ENCODE measurements around the gene ATOH8.

The ATOH8 gene

DNA sequence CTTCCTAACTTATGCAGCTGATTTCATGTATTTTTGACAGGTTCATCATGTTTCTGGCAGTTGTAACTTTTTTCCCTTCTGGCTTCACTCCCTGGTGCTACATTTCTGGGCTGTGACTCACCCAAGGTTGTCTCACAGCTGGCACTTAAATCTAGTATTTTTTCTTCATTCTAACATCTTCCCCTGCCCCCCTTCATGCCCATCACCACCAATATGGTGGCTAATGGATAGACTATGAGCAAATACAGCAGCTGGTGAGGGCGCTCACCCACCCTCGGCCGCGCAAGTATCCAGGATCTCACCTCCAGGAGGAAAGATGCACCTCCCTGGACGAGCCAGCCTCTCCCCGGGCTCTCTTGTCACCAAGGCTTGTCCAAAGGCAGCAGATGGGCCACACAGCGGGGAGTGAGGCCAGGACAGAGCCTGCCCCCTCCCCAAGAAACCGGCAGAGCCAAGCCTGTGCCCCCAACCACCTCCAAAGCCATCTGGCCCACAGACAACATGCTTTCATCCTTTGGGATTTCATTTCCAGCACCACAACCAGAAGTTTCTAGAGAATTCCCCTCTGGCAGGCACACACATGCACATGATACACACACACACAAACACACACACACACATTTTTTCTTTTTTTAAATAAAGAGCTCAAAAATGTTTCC lies 39.1 kb downstream of the ATOH8 start:
- Histone ChIP-seq H3K27me3 (ENCODE audit: insufficient read depth, poor library complexity, severe bottlenecking) (no peaks in the 10 kb centered on the region), H3K27ac (replicated peaks) (no peak overlapping the region), H3K4me3 (replicated peaks; ENCODE audit: insufficient read depth, low read length) (no peak overlapping the region)
- TF ChIP-seq SPI1 (IDR thresholded peaks at IDR 0.05; ENCODE audit: borderline replicate concordance, low read depth): no peak
- TF ChIP-seq, protein P1, sequence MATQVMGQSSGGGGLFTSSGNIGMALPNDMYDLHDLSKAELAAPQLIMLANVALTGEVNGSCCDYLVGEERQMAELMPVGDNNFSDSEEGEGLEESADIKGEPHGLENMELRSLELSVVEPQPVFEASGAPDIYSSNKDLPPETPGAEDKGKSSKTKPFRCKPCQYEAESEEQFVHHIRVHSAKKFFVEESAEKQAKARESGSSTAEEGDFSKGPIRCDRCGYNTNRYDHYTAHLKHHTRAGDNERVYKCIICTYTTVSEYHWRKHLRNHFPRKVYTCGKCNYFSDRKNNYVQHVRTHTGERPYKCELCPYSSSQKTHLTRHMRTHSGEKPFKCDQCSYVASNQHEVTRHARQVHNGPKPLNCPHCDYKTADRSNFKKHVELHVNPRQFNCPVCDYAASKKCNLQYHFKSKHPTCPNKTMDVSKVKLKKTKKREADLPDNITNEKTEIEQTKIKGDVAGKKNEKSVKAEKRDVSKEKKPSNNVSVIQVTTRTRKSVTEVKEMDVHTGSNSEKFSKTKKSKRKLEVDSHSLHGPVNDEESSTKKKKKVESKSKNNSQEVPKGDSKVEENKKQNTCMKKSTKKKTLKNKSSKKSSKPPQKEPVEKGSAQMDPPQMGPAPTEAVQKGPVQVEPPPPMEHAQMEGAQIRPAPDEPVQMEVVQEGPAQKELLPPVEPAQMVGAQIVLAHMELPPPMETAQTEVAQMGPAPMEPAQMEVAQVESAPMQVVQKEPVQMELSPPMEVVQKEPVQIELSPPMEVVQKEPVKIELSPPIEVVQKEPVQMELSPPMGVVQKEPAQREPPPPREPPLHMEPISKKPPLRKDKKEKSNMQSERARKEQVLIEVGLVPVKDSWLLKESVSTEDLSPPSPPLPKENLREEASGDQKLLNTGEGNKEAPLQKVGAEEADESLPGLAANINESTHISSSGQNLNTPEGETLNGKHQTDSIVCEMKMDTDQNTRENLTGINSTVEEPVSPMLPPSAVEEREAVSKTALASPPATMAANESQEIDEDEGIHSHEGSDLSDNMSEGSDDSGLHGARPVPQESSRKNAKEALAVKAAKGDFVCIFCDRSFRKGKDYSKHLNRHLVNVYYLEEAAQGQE (IDR thresholded peaks at IDR 0.05; ENCODE audit: insufficient replicate concordance, low read depth): no peak
- no peak for TF ChIP-seq GABPA (IDR thresholded peaks at IDR 0.05; ENCODE audit: low read depth)
- TF ChIP-seq, protein P2, sequence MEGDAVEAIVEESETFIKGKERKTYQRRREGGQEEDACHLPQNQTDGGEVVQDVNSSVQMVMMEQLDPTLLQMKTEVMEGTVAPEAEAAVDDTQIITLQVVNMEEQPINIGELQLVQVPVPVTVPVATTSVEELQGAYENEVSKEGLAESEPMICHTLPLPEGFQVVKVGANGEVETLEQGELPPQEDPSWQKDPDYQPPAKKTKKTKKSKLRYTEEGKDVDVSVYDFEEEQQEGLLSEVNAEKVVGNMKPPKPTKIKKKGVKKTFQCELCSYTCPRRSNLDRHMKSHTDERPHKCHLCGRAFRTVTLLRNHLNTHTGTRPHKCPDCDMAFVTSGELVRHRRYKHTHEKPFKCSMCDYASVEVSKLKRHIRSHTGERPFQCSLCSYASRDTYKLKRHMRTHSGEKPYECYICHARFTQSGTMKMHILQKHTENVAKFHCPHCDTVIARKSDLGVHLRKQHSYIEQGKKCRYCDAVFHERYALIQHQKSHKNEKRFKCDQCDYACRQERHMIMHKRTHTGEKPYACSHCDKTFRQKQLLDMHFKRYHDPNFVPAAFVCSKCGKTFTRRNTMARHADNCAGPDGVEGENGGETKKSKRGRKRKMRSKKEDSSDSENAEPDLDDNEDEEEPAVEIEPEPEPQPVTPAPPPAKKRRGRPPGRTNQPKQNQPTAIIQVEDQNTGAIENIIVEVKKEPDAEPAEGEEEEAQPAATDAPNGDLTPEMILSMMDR (IDR thresholded peaks at IDR 0.05; ENCODE audit: insufficient read depth, low read length): no peak
- no peak for TF ChIP-seq POLR2AphosphoS5 (IDR thresholded peaks at IDR 0.05; ENCODE audit: low read depth)
- DNase-seq (ENCODE audit: low read depth in 1 of 2, low spot score in 1 of 2): no peak

- H3K27ac ChIP-seq (replicated peaks): no peak overlapping the region
- DNase-seq (ENCODE audit: low read depth in 1 of 2, low spot score in 1 of 2): no peak
Measured at GRCh38 chr2:85793584-85793983, 39.8 kb downstream of the ATOH8 start.

GRCh38 chr2:85794038-85794441 lies 40.2 kb downstream of the ATOH8 start:
- no peak overlapping the region for H3K4me3 ChIP-seq (replicated peaks; ENCODE audit: insufficient read depth, low read length)
- no peaks in the 10 kb centered on the region for H3K27me3 ChIP-seq (ENCODE audit: insufficient read depth, poor library complexity, severe bottlenecking)
- no peak overlapping the region for H3K27ac ChIP-seq (replicated peaks)
- no peak for DNase-seq (ENCODE audit: low read depth in 1 of 2, low spot score in 1 of 2)
- TF ChIP-seq SPI1 (IDR thresholded peaks at IDR 0.05; ENCODE audit: borderline replicate concordance, low read depth): no peak
- no peak for TF ChIP-seq GABPA (IDR thresholded peaks at IDR 0.05; ENCODE audit: low read depth)
- TF ChIP-seq, protein P1 (IDR thresholded peaks at IDR 0.05; ENCODE audit: insufficient replicate concordance, low read depth): no peak
- TF ChIP-seq, protein P2 (IDR thresholded peaks at IDR 0.05; ENCODE audit: insufficient read depth, low read length): no peak
- no peak for TF ChIP-seq POLR2AphosphoS5 (IDR thresholded peaks at IDR 0.05; ENCODE audit: low read depth)

More at GRCh38 chr2:85793584-85793983, 39.8 kb downstream of the ATOH8 start:
- no peaks in the 10 kb centered on the region for H3K27me3 ChIP-seq (ENCODE audit: insufficient read depth, poor library complexity, severe bottlenecking)
- no peak overlapping the region for H3K4me3 ChIP-seq (replicated peaks; ENCODE audit: insufficient read depth, low read length)
- TF ChIP-seq, protein P2 (IDR thresholded peaks at IDR 0.05; ENCODE audit: insufficient read depth, low read length): no peak
- no peak for TF ChIP-seq SPI1 (IDR thresholded peaks at IDR 0.05; ENCODE audit: borderline replicate concordance, low read depth)
- TF ChIP-seq GABPA (IDR thresholded peaks at IDR 0.05; ENCODE audit: low read depth): no peak
- TF ChIP-seq, protein P1 (IDR thresholded peaks at IDR 0.05; ENCODE audit: insufficient replicate concordance, low read depth): no peak
- TF ChIP-seq POLR2AphosphoS5 (IDR thresholded peaks at IDR 0.05; ENCODE audit: low read depth): no peak
